Fibroblast of pulmonary artery (primary cell): ENCODE results near the gene ZNF438.
"Not testable (repeated sequence)": the region's sequence is repeated elsewhere in the genome, so short reads cannot be mapped to it uniquely, and the experiment has no call there.

Source experiments
- DNase-seq: peaks from one replicate; pipeline ENCODE4 v3.0.0-alpha.2; 2010; ENCODE audit warnings: low read depth
- H3K4me3 ChIP-seq: replicated peaks from 2 replicates; pipeline ENCODE4 v1.5.1; 2011; ENCODE audit warnings: low read depth, mild to moderate bottlenecking, control low read depth, low read length, moderate library complexity
- CTCF ChIP-seq: IDR thresholded peaks from 2 replicates; pipeline ENCODE4 v1.5.1; 2011; ENCODE audit warnings: mild to moderate bottlenecking, control low read depth, low read length, inconsistent platforms; ENCODE audit errors: missing control alignments

Gene ZNF438

DNA sequence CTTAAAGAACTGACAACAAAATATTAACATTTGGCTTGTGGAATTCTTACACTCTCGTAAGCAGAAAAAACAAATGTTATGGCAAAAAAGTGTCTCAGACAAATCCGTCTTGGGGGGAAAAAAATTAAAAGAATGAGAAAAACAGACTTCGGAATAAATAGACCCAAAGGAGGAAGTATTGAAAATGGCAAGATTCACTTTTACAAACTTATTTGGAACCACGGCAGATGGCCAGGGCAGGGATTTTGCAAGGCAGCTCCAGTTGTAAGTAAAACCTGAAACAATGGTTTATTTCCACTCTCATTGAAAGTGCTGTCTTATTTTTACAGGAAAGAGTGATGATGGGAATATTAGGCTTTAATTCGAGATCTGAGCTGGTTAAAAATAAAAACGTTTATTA lies 1.5 kb upstream of the ZNF438 start:
- TF ChIP-seq CTCF = no peak

DNA sequence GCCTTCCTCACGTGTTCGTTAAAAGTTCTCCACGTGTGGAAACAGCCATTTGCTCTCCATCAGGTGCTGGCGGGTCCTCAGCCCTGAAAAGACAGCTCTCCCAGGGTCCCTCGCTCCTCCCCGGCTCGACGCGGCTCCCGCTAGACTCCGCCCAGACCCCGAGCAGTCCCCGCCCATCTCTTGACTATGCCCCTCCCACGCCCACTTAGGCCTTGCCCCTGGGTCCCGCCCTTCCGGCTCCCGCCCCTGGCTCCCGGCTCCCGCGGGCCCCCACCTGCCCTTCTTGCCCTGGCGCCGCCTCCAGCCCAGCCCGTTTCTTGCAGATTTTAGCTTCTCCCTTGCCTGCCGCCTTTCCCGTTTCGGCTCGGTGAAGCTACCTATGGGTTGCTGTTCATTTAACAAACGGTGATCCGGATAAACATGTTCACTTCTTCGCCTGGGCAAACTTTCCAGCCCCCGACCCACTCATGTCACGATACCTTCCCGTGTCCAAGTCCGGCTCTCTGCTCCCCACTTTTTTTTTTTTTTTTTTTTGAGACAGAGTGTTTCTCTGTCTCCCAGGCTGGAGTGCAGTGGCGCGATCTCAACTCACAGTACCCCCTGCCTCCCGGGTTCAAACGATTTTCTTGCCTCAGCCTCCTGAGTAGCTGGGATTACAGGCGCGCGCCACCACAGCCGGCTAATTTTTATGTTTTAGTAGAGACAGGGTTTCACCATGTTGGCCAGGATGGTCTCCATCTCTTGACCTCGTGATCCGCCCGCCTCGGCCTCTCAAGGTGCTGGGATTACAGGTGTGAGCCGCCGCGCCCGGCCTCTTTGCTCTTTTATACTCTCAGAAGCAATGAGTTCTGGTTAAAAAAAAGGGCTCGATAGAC lies 830 bp upstream of the ZNF438 start:
- DNase-seq = peak; percentile 95
- no peak for TF ChIP-seq CTCF
- H3K4me3 ChIP-seq = peak overlapping the region; percentile 61

More for the DNA sequence above, 1.5 kb upstream of the ZNF438 start:
- no peak for DNase-seq
- H3K4me3 ChIP-seq = no peak overlapping the region

- DNase-seq = no peak
- peak overlapping the region; percentile 64 for H3K4me3 ChIP-seq
Measured at GRCh38 chr10:31031205-31031557, 484 bp downstream of the ZNF438 start.

DNA sequence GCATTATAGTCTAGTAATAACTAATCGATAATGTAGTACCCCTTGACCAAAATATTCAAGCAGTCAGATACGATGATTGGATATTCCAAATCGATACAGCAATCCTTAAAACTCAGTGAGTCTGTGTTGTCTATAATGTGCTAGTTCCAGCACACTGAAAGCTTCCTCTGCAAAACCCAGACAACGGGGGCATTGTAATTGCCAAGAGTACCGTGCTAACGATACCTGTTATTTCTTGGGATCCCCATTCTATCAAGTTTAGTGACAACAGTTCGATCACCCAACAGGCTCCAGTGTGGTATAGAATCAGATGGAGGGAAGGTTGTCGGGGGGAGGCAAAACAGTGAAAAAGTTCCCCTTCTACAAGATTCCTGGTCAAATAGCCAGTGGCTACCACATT lies 865 bp downstream of the ZNF438 start:
- no peak for TF ChIP-seq CTCF
- H3K4me3 ChIP-seq = peak overlapping the region; percentile 64
- no peak for DNase-seq

More at GRCh38 chr10:31031205-31031557, 484 bp downstream of the ZNF438 start:
- TF ChIP-seq CTCF = no peak

DNA sequence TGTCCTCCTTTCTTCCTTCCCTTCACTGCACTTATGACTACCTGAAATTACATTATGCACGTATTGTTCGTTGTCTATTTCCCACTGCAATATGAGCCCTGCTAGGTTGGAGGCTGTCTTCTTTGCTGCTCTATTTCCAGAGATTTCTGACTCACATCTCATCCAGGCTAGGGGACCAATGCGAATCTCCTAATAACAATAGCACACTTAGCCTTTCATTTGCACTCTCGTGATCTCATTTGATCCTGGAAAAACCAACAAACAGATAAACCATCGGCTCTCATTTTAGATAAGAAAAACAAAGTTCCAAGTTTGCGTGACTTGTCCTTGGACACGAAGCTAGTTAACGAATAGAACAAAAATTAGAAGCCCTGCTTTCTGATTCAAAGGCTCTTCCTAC lies 1.4 kb downstream of the ZNF438 start:
- H3K4me3 ChIP-seq = no peak overlapping the region
- no peak for TF ChIP-seq CTCF
- DNase-seq = no peak

DNA sequence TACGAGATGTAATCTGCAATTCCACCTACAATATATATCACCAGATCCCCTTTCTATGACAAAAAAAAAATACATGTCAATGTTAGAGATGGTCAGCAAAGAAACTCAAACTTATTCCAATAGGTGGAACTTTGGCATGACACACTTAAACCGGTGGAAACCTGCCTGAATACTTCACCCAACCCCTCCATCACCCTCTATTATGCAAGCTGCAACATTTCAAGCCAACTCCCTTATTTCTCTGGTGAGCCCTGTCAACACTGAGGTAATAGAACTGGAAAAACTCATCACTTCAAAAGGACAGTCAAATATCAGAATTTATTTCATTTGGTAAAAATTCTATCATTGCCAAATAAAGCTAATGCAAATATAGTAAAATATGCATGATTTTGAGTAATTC lies 3.6 kb downstream of the ZNF438 start:
- H3K4me3 ChIP-seq = no peak overlapping the region
- TF ChIP-seq CTCF = no peak
- DNase-seq = peak; percentile 57

GRCh38 chr10:31026279-31026678 lies 5.4 kb downstream of the ZNF438 start:
- DNase-seq, H3K4me3 ChIP-seq: not testable (repeated sequence)
